Stomach (tissue), 9 donors: Measurements from ENCODE around the gene LFNG. TPM values are rescaled to one million over a fixed set of nuclear protein-coding genes. Genes with fewer than 3 reads are reported as not detected.

Experiments used
- DNase-seq, 2 donors: peaks; one replicate each; pipeline versions ENCODE4 v3.0.0 to v3.0.0-alpha.2; 2013 to 2019
- H3K27ac ChIP-seq, 5 donors: fragments of 200-600 bp in 4 of 5; sonication (generic) in 4 of 5; one replicate each; pipeline ENCODE4 v1.5.1; 2013 to 2019; ENCODE audit warnings: mild to moderate bottlenecking in 1 of 5, moderate library complexity in 1 of 5
- H3K27me3 ChIP-seq, 3 donors: fragments of 200-600 bp; sonication (generic); one replicate each; pipeline ENCODE4 v1.5.1; 2017 to 2019; ENCODE audit warnings: mixed run types in 1 of 3
- H3K36me3 ChIP-seq, 4 donors: fragments of 200-600 bp; sonication (generic); 1 replicate in 3 of 4; 2 replicates in 1 of 4; pipeline ENCODE4 v1.5.1; 2016 to 2019
- H3K4me1 ChIP-seq, 4 donors: fragments of 200-600 bp; sonication (generic); one replicate each; pipeline ENCODE4 v1.5.1; 2016 to 2019
- H3K4me3 ChIP-seq, 4 donors: fragments of 200-600 bp; sonication (generic) in 3 of 4; one replicate each; pipeline ENCODE4 v1.5.1; 2016 to 2019; ENCODE audit warnings: mild to moderate bottlenecking in 1 of 4
- H3K9me3 ChIP-seq, 4 donors: fragments of 200-600 bp; sonication (generic); one replicate each; pipeline ENCODE4 v1.5.1; 2016 to 2019
- EP300 ChIP-seq: sonication (generic); formaldehyde crosslinking; IDR thresholded peaks from one replicate; pipeline ENCODE4 v1.6.1; 2017; ENCODE audit warnings: antibody characterized with exemption
- POLR2A ChIP-seq, 4 donors: fragments of 450-650 bp; IDR thresholded peaks; one replicate each; pipeline ENCODE4 v1.6.1; 2016; ENCODE audit warnings: antibody characterized with exemption in 4 of 4, control low read depth in 2 of 4, mild to moderate bottlenecking in 1 of 4, moderate library complexity in 1 of 4
- POLR2AphosphoS5 ChIP-seq, 3 donors: sonication (generic); formaldehyde crosslinking; IDR thresholded peaks; one replicate each; pipeline ENCODE4 v1.6.1; 2016; ENCODE audit warnings: antibody characterized with exemption in 3 of 3
- WGBS, 5 donors: extraction: QIAGEN DNeasy Blood & Tissue Kit in 3 of 5; methylation state at CpG; one replicate each; pipeline versions ENCODE4 v1.1.5 to v1.1.7; 2013 to 2018; 5-methylcytosine and 5-hydroxymethylcytosine counted together
- intact Hi-C: fragments of 100-400 bp; cut with DNase I; formaldehyde crosslinking; loops from one replicate; pipeline ENCODE4 v1.15.1; 2023; ENCODE audit warnings: low total_unique reads
- polyA plus RNA-seq, 3 donors: library from polyadenylated mRNA; stranded (reverse); fragments of 200-250 nt; gene quantifications; one replicate each; pipeline ENCODE4 v1.2.3, GENCODE V29; 2013
- total RNA-seq, 5 donors: library from RNA; depleted of rRNA; stranded (reverse); fragments of >200 nt; gene quantifications; one replicate each; pipeline versions ENCODE4 v1.1.0 to v1.2.3, GENCODE V29; 2014 to 2016
- TF ChIP-seq, protein P1 (sequence below), 7 experiments: fragments of 450-650 bp in 4 of 7; fragments of 200-600 bp in 3 of 7; sonication (generic) in 3 of 7; IDR thresholded peaks; one replicate each; pipeline ENCODE4 v1.5.1; 2016 to 2019; ENCODE audit warnings: antibody characterized with exemption in 7 of 7, control low read depth in 2 of 7, mild to moderate bottlenecking in 1 of 7
- donor health status: healthy with polysubstance abuse.
- donor health status: Bipolar disorder and iron deficiency.
- donor health status: healthy.

Gene LFNG
- total and polyA plus RNA-seq, 8 donors: 8.0 to 103 (median 17.4) TPM

DNA sequence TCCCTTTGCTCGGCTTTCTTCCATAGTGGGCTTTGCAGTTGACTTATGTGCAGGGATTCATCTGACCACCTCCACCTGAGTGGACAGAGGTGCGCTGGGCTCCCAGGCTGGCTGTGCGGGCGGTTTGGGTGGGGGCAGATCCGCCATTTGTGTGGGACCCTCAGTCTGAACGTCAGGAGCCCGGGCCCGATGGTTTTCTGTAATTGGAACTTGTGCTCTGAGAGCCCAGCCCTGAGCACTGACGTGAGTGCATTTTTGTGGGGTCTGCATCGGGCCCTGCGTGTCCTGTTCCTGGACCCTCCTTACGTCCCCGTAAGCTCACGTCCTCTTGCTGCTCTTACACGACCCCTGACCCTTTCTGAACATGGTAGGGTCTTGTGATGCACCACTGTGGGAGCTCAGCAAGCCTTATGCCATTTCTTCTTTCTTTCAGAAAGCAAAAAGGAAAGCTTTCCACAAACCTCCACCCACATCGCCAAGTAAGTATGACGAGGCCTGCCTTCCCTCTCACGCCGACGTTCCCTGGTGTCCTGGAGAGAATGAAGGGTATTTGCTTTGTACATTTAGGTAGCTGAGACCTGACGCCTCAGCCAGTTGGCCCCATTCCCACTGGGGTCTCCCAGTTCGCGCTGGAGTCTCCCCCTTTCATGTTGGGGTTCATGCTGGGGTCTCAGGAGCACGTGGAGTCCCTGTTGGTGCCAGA lies 49.1 kb downstream of the LFNG start:
- no peak overlapping the region for H3K27ac ChIP-seq
- WGBS, 5 donors: 91 to 96% (median 94%) methylated on average over 24 of the region's 24 CpGs
- intact Hi-C loops: loop anchor here (10.0 kb wide), 1 partner anchor 104 kb away; no protein-coding TSS in a partner anchor
- no peak for DNase-seq
- H3K9me3 ChIP-seq: no peaks in the 10 kb centered on the region
- peaks cover 0 to 40% (median 8%) of the 10 kb centered on the region in 4 donors for H3K4me1 ChIP-seq
- no peaks in the 10 kb centered on the region for H3K27me3 ChIP-seq
- H3K36me3 ChIP-seq: peaks cover 3 to 23% (median 14%) of the 10 kb centered on the region in 4 donors
- no peak overlapping the region for H3K4me3 ChIP-seq
- TF ChIP-seq EP300: no peak
- TF ChIP-seq, protein P1, sequence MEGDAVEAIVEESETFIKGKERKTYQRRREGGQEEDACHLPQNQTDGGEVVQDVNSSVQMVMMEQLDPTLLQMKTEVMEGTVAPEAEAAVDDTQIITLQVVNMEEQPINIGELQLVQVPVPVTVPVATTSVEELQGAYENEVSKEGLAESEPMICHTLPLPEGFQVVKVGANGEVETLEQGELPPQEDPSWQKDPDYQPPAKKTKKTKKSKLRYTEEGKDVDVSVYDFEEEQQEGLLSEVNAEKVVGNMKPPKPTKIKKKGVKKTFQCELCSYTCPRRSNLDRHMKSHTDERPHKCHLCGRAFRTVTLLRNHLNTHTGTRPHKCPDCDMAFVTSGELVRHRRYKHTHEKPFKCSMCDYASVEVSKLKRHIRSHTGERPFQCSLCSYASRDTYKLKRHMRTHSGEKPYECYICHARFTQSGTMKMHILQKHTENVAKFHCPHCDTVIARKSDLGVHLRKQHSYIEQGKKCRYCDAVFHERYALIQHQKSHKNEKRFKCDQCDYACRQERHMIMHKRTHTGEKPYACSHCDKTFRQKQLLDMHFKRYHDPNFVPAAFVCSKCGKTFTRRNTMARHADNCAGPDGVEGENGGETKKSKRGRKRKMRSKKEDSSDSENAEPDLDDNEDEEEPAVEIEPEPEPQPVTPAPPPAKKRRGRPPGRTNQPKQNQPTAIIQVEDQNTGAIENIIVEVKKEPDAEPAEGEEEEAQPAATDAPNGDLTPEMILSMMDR (IDR thresholded peaks at IDR 0.05): no peak
- no peak for TF ChIP-seq POLR2A (IDR thresholded peaks at IDR 0.05)
- TF ChIP-seq POLR2AphosphoS5 (IDR thresholded peaks at IDR 0.05): no peak

DNA sequence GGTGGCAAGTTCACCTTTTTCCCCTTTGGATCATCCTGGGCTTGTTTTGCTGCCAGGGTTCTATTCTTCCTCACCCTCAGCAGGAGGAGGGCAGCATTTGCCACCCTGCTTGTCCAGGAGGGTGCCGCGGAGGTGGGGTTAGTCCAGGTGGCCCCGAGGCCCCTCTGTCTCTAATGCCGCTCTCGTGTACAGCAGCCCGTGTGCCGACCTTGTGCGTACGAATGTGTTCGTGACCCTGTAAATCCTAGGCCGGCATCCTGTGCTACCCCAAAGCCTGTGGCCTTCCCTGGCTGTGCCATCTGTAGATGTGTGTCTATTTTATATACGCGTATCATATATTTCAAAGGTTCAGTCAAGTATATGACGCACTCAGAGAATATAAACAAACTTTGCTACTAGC lies 49.8 kb downstream of the LFNG start:
- Histone ChIP-seq H3K4me1 (peaks cover 0 to 40% (median 8%) of the 10 kb centered on the region in 4 donors), H3K4me3 (no peak overlapping the region), H3K36me3 (peaks cover 10 to 31% (median 21%) of the 10 kb centered on the region in 4 donors), H3K27me3 (no peaks in the 10 kb centered on the region), H3K27ac (no peak overlapping the region), H3K9me3 (no peaks in the 10 kb centered on the region)
- TF ChIP-seq POLR2A (IDR thresholded peaks at IDR 0.05) (no peak), POLR2AphosphoS5 (IDR thresholded peaks at IDR 0.05) (no peak), EP300 (no peak)
- TF ChIP-seq, protein P1 (IDR thresholded peaks at IDR 0.05): no peak
- DNase-seq: no peak
- WGBS, 5 donors: 96 to 97% (median 96%) methylated on average over 14 of the region's 14 CpGs
- intact Hi-C loops: loop anchor here (10.0 kb wide), 1 partner anchor 105 kb away; no protein-coding TSS in a partner anchor

DNA sequence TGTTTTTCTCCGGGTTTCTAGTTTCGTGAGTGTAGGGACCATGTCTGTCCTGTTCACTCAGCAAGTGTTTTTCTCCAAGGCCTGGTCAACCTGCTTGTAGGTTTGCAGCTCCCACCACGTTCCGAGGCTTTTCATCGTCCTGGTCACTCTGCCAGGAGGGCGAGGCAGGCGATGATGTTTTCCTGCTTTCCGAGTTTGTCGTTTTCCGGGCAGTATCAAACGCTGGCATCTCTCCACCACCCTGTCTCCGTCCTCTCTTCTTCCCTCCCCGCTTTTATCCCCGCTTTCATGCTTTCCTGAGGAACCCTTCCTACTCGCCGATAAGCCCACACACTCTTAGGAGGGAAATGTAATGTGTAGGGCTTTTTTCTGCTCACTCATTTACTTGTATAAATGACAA lies 50.4 kb downstream of the LFNG start:
- TF ChIP-seq POLR2AphosphoS5 (IDR thresholded peaks at IDR 0.05) (no peak), EP300 (no peak), POLR2A (IDR thresholded peaks at IDR 0.05) (no peak)
- TF ChIP-seq, protein P1 (IDR thresholded peaks at IDR 0.05): no peak
- intact Hi-C loops: no loop called here
- Histone ChIP-seq H3K27ac (no peak overlapping the region), H3K27me3 (no peaks in the 10 kb centered on the region), H3K36me3 (peaks cover 11 to 37% (median 27%) of the 10 kb centered on the region in 4 donors), H3K4me1 (peaks cover 0 to 34% (median 8%) of the 10 kb centered on the region in 4 donors), H3K9me3 (no peaks in the 10 kb centered on the region), H3K4me3 (no peak overlapping the region)
- DNase-seq: no peak
- WGBS, 5 donors: 69 to 74% (median 72%) methylated on average over 14 to 16 of the region's 16 CpGs

DNA sequence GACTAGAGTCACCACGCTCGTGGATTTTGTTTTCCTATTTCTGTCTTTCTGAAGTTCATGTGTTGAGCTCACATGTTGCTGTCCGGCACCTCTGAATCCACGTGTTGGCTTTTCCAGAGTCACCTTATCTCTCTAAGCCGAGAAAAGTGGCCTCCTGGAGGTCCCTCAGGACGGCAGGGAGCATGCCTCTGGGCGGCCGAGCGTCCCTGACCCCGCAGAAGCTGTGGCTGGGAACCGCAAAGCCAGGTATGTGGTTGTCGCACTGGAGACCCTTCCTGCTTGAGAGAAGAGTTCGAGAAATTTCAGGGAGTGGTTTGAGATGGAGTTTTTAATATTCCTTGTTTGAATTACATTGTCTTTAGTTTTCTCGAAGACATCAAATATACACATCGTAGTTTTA lies 51.8 kb downstream of the LFNG start:
- TF ChIP-seq POLR2AphosphoS5 (IDR thresholded peaks at IDR 0.05) (no peak), EP300 (no peak), POLR2A (IDR thresholded peaks at IDR 0.05) (no peak)
- TF ChIP-seq, protein P1 (IDR thresholded peaks at IDR 0.05): no peak
- H3K36me3 ChIP-seq: peaks cover 11 to 51% (median 40%) of the 10 kb centered on the region in 4 donors
- WGBS, 5 donors: 46 to 78% (median 59%) methylated on average over 15 of the region's 15 CpGs
- peak in 1 of 2 donors; percentile 30 for DNase-seq
- no peak overlapping the region for H3K4me3 ChIP-seq
- intact Hi-C loops: no loop called here
- peaks cover 0 to 28% (median 8%) of the 10 kb centered on the region in 4 donors for H3K4me1 ChIP-seq
- peak overlapping the region in 3 of 5 donors; percentile 18 to 68 (median 57) for H3K27ac ChIP-seq
- H3K27me3 ChIP-seq: no peaks in the 10 kb centered on the region
- no peaks in the 10 kb centered on the region for H3K9me3 ChIP-seq
